AG09309 (cell line): ENCODE data around the gene GPR107.

Experiments used
- DNase-seq: peaks from one replicate; pipeline ENCODE4 v3.0.0-alpha.2; 2010; ENCODE audit warnings: low read depth
- H3K4me3 ChIP-seq: 2 replicates; pipeline ENCODE4 v1.5.1; 2011; ENCODE audit warnings: mild to moderate bottlenecking, low read depth, low read length, moderate library complexity; ENCODE audit not compliant: control insufficient read depth
- CTCF ChIP-seq: IDR thresholded peaks from 2 replicates; pipeline ENCODE4 v1.5.1; 2011; ENCODE audit warnings: mild to moderate bottlenecking, low read depth, low read length, inconsistent platforms; ENCODE audit not compliant: insufficient read depth, control insufficient read depth; ENCODE audit errors: missing control alignments

The GPR107 gene

GRCh38 chr9:130106860-130107233, 53.1 kb downstream of the GPR107 start:
- DNase-seq = no peak
- TF ChIP-seq CTCF = no peak
- no peak overlapping the region for H3K4me3 ChIP-seq

- H3K4me3 ChIP-seq = no peak overlapping the region
- DNase-seq = peak; percentile 64
- TF ChIP-seq CTCF = peak; percentile 77
These were observed 53.6 kb downstream of the GPR107 start for GRCh38 chr9:130107234-130107861.

- DNase-seq = no peak
- no peak overlapping the region for H3K4me3 ChIP-seq
- no peak for TF ChIP-seq CTCF
These were observed 54.2 kb downstream of the GPR107 start for GRCh38 chr9:130107955-130108354.

GRCh38 chr9:130110166-130110565, 56.5 kb downstream of the GPR107 start:
- no peak for TF ChIP-seq CTCF
- no peak for DNase-seq
- no peak overlapping the region for H3K4me3 ChIP-seq

GRCh38 chr9:130110596-130111021, 56.9 kb downstream of the GPR107 start:
- no peak for TF ChIP-seq CTCF
- DNase-seq = no peak
- H3K4me3 ChIP-seq = no peak overlapping the region

- H3K4me3 ChIP-seq = no peak overlapping the region
- no peak for DNase-seq
- no peak for TF ChIP-seq CTCF
These were observed 58.3 kb downstream of the GPR107 start for GRCh38 chr9:130111786-130112537.
